B cell (primary cell): ENCODE measurements around the gene NEGR1. TPM values are rescaled to one million over a fixed set of nuclear protein-coding genes. Genes with fewer than 3 reads are reported as not detected.

Source experiments
- ATAC-seq: fragments of 200-7000 bp; cut with Tn5 transposase; one replicate; pipeline ENCODE4 v1.10.0; 2021; ENCODE audit warnings: low read depth, mild to moderate bottlenecking, moderate number of reproducible peaks, moderate library complexity
- CTCF ChIA-PET: fragments of 350-600 bp; sonication (Branson Sonifier 250); formaldehyde crosslinking; loops from one replicate; lab custom pipeline; 2021; ENCODE audit warnings: antibody characterized with exemption, inconsistent platforms; lab: Charles Lee
- POLR2A ChIA-PET: fragments of 350-600 bp; sonication (Branson Sonifier 250); formaldehyde crosslinking; loops from one replicate; lab custom pipeline; 2021; ENCODE audit warnings: antibody characterized with exemption; lab: Charles Lee
- DNase-seq: peaks from one replicate; pipeline ENCODE4 v3.0.0; 2013
- H2AFZ ChIP-seq: 2 replicates; pipeline ENCODE4 v1.6.1; 2012; ENCODE audit warnings: mild to moderate bottlenecking, low read depth, low read length; ENCODE audit not compliant: insufficient read depth, poor library complexity, severe bottlenecking
- H3K27ac ChIP-seq, 2 donors: 1 replicate in 1 of 2; 2 replicates in 1 of 2; pipeline ENCODE4 v1.5.1; 2012 to 2013; ENCODE audit warnings: low read length in 2 of 2, mild to moderate bottlenecking in 2 of 2, moderate library complexity in 1 of 2
- H3K27me3 ChIP-seq, 4 experiments: fragments of 200-600 bp in 1 of 4; sonication (generic) in 1 of 4; replicated peaks in 1 of 4; 1 replicate in 2 of 4; 2 replicates in 2 of 4; pipeline versions ENCODE4 v1.6.1 to v1.7.0; 2013 to 2016; ENCODE audit warnings: low read length in 3 of 4, mild to moderate bottlenecking in 2 of 4, mixed read lengths in 1 of 4, moderate library complexity in 1 of 4; ENCODE audit not compliant: insufficient read depth in 4 of 4, control insufficient read depth in 3 of 4; ENCODE audit errors: control extremely low read depth in 1 of 4
- H3K36me3 ChIP-seq, 2 experiments: replicated peaks in 1 of 2; 1 replicate in 1 of 2; 2 replicates in 1 of 2; pipeline versions ENCODE4 v1.6.1 to v1.7.1; 2013; ENCODE audit warnings: low read length in 1 of 2; ENCODE audit not compliant: insufficient read depth in 2 of 2, control insufficient read depth in 1 of 2; ENCODE audit errors: control extremely low read depth in 1 of 2, extremely low read depth in 1 of 2
- H3K4me1 ChIP-seq, 2 donors: fragments of 200-600 bp in 1 of 2; sonication (generic) in 1 of 2; 1 replicate in 1 of 2; 2 replicates in 1 of 2; pipeline versions ENCODE4 v1.5.1 to v1.6.1; 2013 to 2017; ENCODE audit warnings: low read length in 2 of 2; ENCODE audit not compliant: control insufficient read depth in 2 of 2, insufficient read depth in 2 of 2
- H3K4me2 ChIP-seq: replicated peaks from 2 replicates; pipeline ENCODE3; 2012; ENCODE audit warnings: mild to moderate bottlenecking, low read depth, low read length; ENCODE audit not compliant: poor library complexity, severe bottlenecking
- H3K4me3 ChIP-seq, 5 experiments: fragments of 200-600 bp in 1 of 5; sonication (generic) in 1 of 5; 1 replicate in 3 of 5; 2 replicates in 2 of 5; pipeline versions ENCODE4 v1.5.1 to v1.7.0; 2011 to 2016; ENCODE audit warnings: low read length in 4 of 5, mild to moderate bottlenecking in 4 of 5, low read depth in 2 of 5, control low read depth in 1 of 5, moderate library complexity in 1 of 5; ENCODE audit not compliant: insufficient read depth in 1 of 5; ENCODE audit errors: control extremely low read depth in 1 of 5, extremely low read depth in 1 of 5
- H3K79me2 ChIP-seq: fragments of 200-600 bp; sonication (generic); one replicate; pipeline ENCODE4 v1.6.0; 2016; ENCODE audit warnings: low read length; ENCODE audit not compliant: control insufficient read depth, insufficient read depth
- H3K9ac ChIP-seq: fragments of 200-600 bp; sonication (generic); 2 replicates; pipeline ENCODE4 v1.6.1; 2017; ENCODE audit warnings: mild to moderate bottlenecking, low read length, moderate library complexity
- H3K9me3 ChIP-seq, 3 donors: one replicate each; pipeline versions ENCODE4 v1.6.1 to v1.7.1; 2013; ENCODE audit warnings: low read length in 2 of 3; ENCODE audit not compliant: control insufficient read depth in 2 of 3, insufficient read depth in 1 of 3; ENCODE audit errors: control extremely low read depth in 1 of 3
- H4K20me1 ChIP-seq: 2 replicates; pipeline ENCODE4 v1.6.0; 2012; ENCODE audit warnings: mild to moderate bottlenecking, low read length; ENCODE audit not compliant: insufficient read depth, control insufficient read depth, poor library complexity, severe bottlenecking
- H3K27ac Mint-ChIP-seq: one replicate; pipeline ENCODE4 v1.8.0; 2021; ENCODE audit warnings: mixed read lengths
- H3K27me3 Mint-ChIP-seq: one replicate; pipeline ENCODE4 v1.8.0; 2021; ENCODE audit warnings: mixed read lengths
- H3K4me1 Mint-ChIP-seq: one replicate; pipeline ENCODE4 v1.8.0; 2021; ENCODE audit warnings: mixed read lengths
- H3K4me3 Mint-ChIP-seq: one replicate; pipeline ENCODE4 v1.8.0; 2021; ENCODE audit warnings: mixed read lengths
- H3K9me3 Mint-ChIP-seq: one replicate; pipeline ENCODE4 v1.8.0; 2022; ENCODE audit warnings: mixed read lengths; ENCODE audit not compliant: insufficient read depth
- CTCF ChIP-seq: fragments of 200-600 bp; IDR thresholded peaks from one replicate; pipeline ENCODE4 v1.8.0; 2022; ENCODE audit warnings: antibody characterized with exemption, mild to moderate bottlenecking
- EZH2 ChIP-seq: IDR thresholded peaks from 2 replicates; pipeline ENCODE4 v1.6.1; 2012; ENCODE audit warnings: borderline replicate concordance, low read depth, mild to moderate bottlenecking, moderate library complexity, low read length; ENCODE audit not compliant: insufficient read depth, poor library complexity, severe bottlenecking
- WGBS: methylation state at CpG from one replicate; pipeline ENCODE4 v1.1.5; 2013; ENCODE audit warnings: missing lambda C conversion rate; ENCODE audit not compliant: insufficient coverage; 5-methylcytosine and 5-hydroxymethylcytosine counted together
- intact Hi-C: fragments of 100-400 bp; cut with micrococcal nuclease; formaldehyde crosslinking; loops from one replicate; pipeline ENCODE4 v1.10.0; 2022
- polyA plus RNA-seq: library from polyadenylated mRNA; depleted of rRNA; stranded (reverse); fragments of >200 nt; gene quantifications from 2 replicates; pipeline ENCODE4 v1.2.3, GENCODE V29; 2012
- total RNA-seq, 2 donors: library from RNA; stranded (reverse); fragments of 120-200 nt in 1 of 2; gene quantifications; 1 replicate in 1 of 2; 2 replicates in 1 of 2; pipeline versions ENCODE4 v1.2.3 to v1.2.4, GENCODE V29; 2013 to 2022

NEGR1 gene
- total and polyA plus RNA-seq, 2 donors (not counting 1 experiment from before 2014, with no cell fraction given), result 0.01 TPM; not detected in 1

- Histone ChIP-seq H3K4me3 (no peak overlapping the region), H3K79me2 (no peaks in the 10 kb centered on the region), H3K4me1 (no peaks in the 10 kb centered on the region), H3K36me3 (no peaks in the 10 kb centered on the region), H4K20me1 (no peaks in the 10 kb centered on the region), H3K9me3 (no peaks in the 10 kb centered on the region), H2AFZ (no peak overlapping the region), H3K4me2 (no peak overlapping the region), H3K9ac (no peak overlapping the region), H3K27me3 (no peaks in the 10 kb centered on the region), H3K27ac (no peak overlapping the region)
- POLR2A ChIA-PET, result no interaction called here
- CTCF ChIA-PET, result no interaction called here
- H3K27me3 Mint-ChIP-seq, result no peaks in the 10 kb centered on the region
- DNase-seq (no peak), ATAC-seq (no peak)
- no peak overlapping the region for H3K4me3 Mint-ChIP-seq
- intact Hi-C loops, result no loop called here
- no peak for TF ChIP-seq CTCF
- TF ChIP-seq EZH2, result no peak
- 100% methylated on average over 1 of the region's 3 CpGs for WGBS
- H3K27ac Mint-ChIP-seq, result no peak overlapping the region
- no peaks in the 10 kb centered on the region for H3K9me3 Mint-ChIP-seq
- no peaks in the 10 kb centered on the region for H3K4me1 Mint-ChIP-seq
These were observed 663.4 kb downstream of the NEGR1 start for GRCh38 chr1:71618766-71619530.

- TF ChIP-seq EZH2, result no peak
- no peak for TF ChIP-seq CTCF
- Mint-ChIP-seq H3K9me3 (no peaks in the 10 kb centered on the region), H3K4me1 (no peaks in the 10 kb centered on the region), H3K27me3 (no peaks in the 10 kb centered on the region), H3K27ac (no peak overlapping the region), H3K4me3 (no peak overlapping the region)
- WGBS, result 100% methylated on average over 1 of the region's 4 CpGs
- Histone ChIP-seq H4K20me1 (no peaks in the 10 kb centered on the region), H3K27ac (no peak overlapping the region), H3K9me3 (no peaks in the 10 kb centered on the region), H3K79me2 (no peaks in the 10 kb centered on the region), H3K9ac (no peak overlapping the region), H2AFZ (no peak overlapping the region), H3K4me3 (no peak overlapping the region), H3K36me3 (no peaks in the 10 kb centered on the region), H3K4me1 (no peaks in the 10 kb centered on the region), H3K27me3 (no peaks in the 10 kb centered on the region), H3K4me2 (no peak overlapping the region)
- ATAC-seq (no peak), DNase-seq (no peak)
- intact Hi-C loops, result no loop called here
- POLR2A ChIA-PET, result no interaction called here
- CTCF ChIA-PET, result no interaction called here
These were observed 664.1 kb downstream of the NEGR1 start for GRCh38 chr1:71618191-71618590.
